SJSA1 (cell line): ENCODE data around the gene LEFTY1. TPM values are rescaled to one million over a fixed set of nuclear protein-coding genes. Genes with fewer than 3 reads are reported as not detected.
"Not testable (repeated sequence)": the region's sequence is repeated elsewhere in the genome, so short reads cannot be mapped to it uniquely, and the experiment has no call there.

Experiments used
- DNase-seq, 2 experiments: peaks; one replicate each; pipeline ENCODE4 v3.0.0-alpha.2; 2015 to 2020; ENCODE audit warnings: low spot score in 2 of 2, low read depth in 1 of 2
- H3K27ac ChIP-seq: fragments of 250-450 bp; sonication (Bioruptor Pico); 2 replicates; pipeline ENCODE4 v1.5.1; 2020; ENCODE audit warnings: mild to moderate bottlenecking, moderate library complexity
- H3K27me3 ChIP-seq: fragments of 250-450 bp; sonication (Bioruptor Pico); replicated peaks from 2 replicates; pipeline ENCODE4 v1.5.1; 2020; ENCODE audit warnings: mild to moderate bottlenecking, moderate library complexity
- H3K36me3 ChIP-seq: fragments of 250-450 bp; sonication (Bioruptor Pico); 2 replicates; pipeline ENCODE4 v1.5.1; 2020; ENCODE audit warnings: mild to moderate bottlenecking
- H3K4me1 ChIP-seq: fragments of 250-450 bp; sonication (Bioruptor Pico); replicated peaks from 2 replicates; pipeline ENCODE4 v1.6.1; 2021; ENCODE audit warnings: mild to moderate bottlenecking
- H3K4me3 ChIP-seq: fragments of 250-450 bp; sonication (Bioruptor Pico); 2 replicates; pipeline ENCODE4 v1.5.1; 2020; ENCODE audit warnings: mild to moderate bottlenecking
- H3K9me3 ChIP-seq: fragments of 250-450 bp; sonication (Bioruptor Pico); replicated peaks from 2 replicates; pipeline ENCODE4 v1.5.1; 2020; ENCODE audit warnings: mild to moderate bottlenecking
- total RNA-seq: library from RNA; depleted of rRNA; stranded (reverse); fragments of >200 nt; shearing (Covaris generic); gene quantifications from 2 replicates; pipeline ENCODE4 v1.2.3, GENCODE V29; 2014; rRNA removed

LEFTY1 gene
- total RNA-seq, result not detected in 2 replicates

- Histone ChIP-seq H3K36me3 (no peaks in the 10 kb centered on the region), H3K27ac (no peak within 1 kb of the TSS), H3K4me3 (no peak within 1 kb of the TSS), H3K9me3 (no peaks in the 10 kb centered on the region), H3K4me1 (no peaks in the 10 kb centered on the region), H3K27me3 (no peaks in the 10 kb centered on the region)
- no peak for DNase-seq
Observed at GRCh38 chr1:225888898-225889601, at the start of gene LEFTY1. LEFTY1 (minus strand) TSS chr1:225889146; CDS start chr1:225889066, 80 bp downstream.

GRCh38 chr1:225937048-225937968 is 48.4 kb upstream of the LEFTY1 start:
- Histone ChIP-seq H3K9me3 (no peaks in the 10 kb centered on the region), H3K4me1 (peaks cover 4% of the 10 kb centered on the region; the same call in 1 of the 2 replicates), H3K36me3 (no peaks in the 10 kb centered on the region), H3K4me3 (no peak overlapping the region), H3K27me3 (no peaks in the 10 kb centered on the region), H3K27ac (no peak overlapping the region)
- no peak for DNase-seq

- no peak overlapping the region for H3K27ac ChIP-seq
- no peak for DNase-seq
- no peaks in the 10 kb centered on the region for H3K27me3 ChIP-seq
- H3K4me3 ChIP-seq, result no peak overlapping the region
- peaks cover 4% of the 10 kb centered on the region; the same call in 1 of the 2 replicates for H3K4me1 ChIP-seq
- no peaks in the 10 kb centered on the region for H3K36me3 ChIP-seq
- H3K9me3 ChIP-seq, result no peaks in the 10 kb centered on the region
Observed at GRCh38 chr1:225936523-225936922, 47.6 kb upstream of the LEFTY1 start.

- H3K36me3 ChIP-seq, DNase-seq: not testable (repeated sequence)
Observed at GRCh38 chr1:225936086-225936485, 47.1 kb upstream of the LEFTY1 start.

GRCh38 chr1:225934711-225935110 is 45.8 kb upstream of the LEFTY1 start:
- Histone ChIP-seq H3K4me3 (no peak overlapping the region), H3K36me3 (no peaks in the 10 kb centered on the region), H3K27me3 (no peaks in the 10 kb centered on the region), H3K9me3 (no peaks in the 10 kb centered on the region), H3K27ac (no peak overlapping the region), H3K4me1 (peaks cover 4% of the 10 kb centered on the region; the same call in 1 of the 2 replicates)
- DNase-seq, result peak; percentile 68

More at GRCh38 chr1:225936086-225936485, 47.1 kb upstream of the LEFTY1 start:
- H3K27ac ChIP-seq, H3K4me1 ChIP-seq, H3K4me3 ChIP-seq, H3K9me3 ChIP-seq, H3K27me3 ChIP-seq: not testable (repeated sequence)

- Histone ChIP-seq H3K27me3 (no peaks in the 10 kb centered on the region), H3K4me3 (no peak overlapping the region), H3K27ac (no peak overlapping the region), H3K9me3 (no peaks in the 10 kb centered on the region), H3K36me3 (no peaks in the 10 kb centered on the region), H3K4me1 (peaks cover 4% of the 10 kb centered on the region; the same call in 1 of the 2 replicates)
- DNase-seq, result no peak
Observed at GRCh38 chr1:225933072-225933471, 44.1 kb upstream of the LEFTY1 start.

GRCh38 chr1:225931270-225932136 is 42.6 kb upstream of the LEFTY1 start:
- Histone ChIP-seq H3K36me3 (no peaks in the 10 kb centered on the region), H3K27me3 (no peaks in the 10 kb centered on the region), H3K27ac (no peak overlapping the region), H3K4me1 (peaks cover 4% of the 10 kb centered on the region; the same call in 1 of the 2 replicates), H3K4me3 (no peak overlapping the region), H3K9me3 (no peaks in the 10 kb centered on the region)
- no peak for DNase-seq

GRCh38 chr1:225930566-225930965 is 41.6 kb upstream of the LEFTY1 start:
- Histone ChIP-seq H3K36me3 (no peaks in the 10 kb centered on the region), H3K9me3 (no peaks in the 10 kb centered on the region), H3K27ac (no peak overlapping the region), H3K4me1 (peaks cover 4% of the 10 kb centered on the region; the same call in 1 of the 2 replicates), H3K27me3 (no peaks in the 10 kb centered on the region), H3K4me3 (no peak overlapping the region)
- no peak for DNase-seq

GRCh38 chr1:225929462-225929861 is 40.5 kb upstream of the LEFTY1 start:
- not testable (repeated sequence) for H3K4me3 ChIP-seq, H3K27ac ChIP-seq, H3K27me3 ChIP-seq, DNase-seq, H3K4me1 ChIP-seq, H3K9me3 ChIP-seq, H3K36me3 ChIP-seq

GRCh38 chr1:225928186-225929175 is 39.5 kb upstream of the LEFTY1 start:
- Histone ChIP-seq H3K36me3 (peaks cover 6% of the 10 kb centered on the region), H3K27me3 (no peaks in the 10 kb centered on the region), H3K4me1 (peaks cover 6% of the 10 kb centered on the region), H3K9me3 (no peaks in the 10 kb centered on the region), H3K27ac (no peak overlapping the region), H3K4me3 (no peak overlapping the region)
- no peak for DNase-seq

GRCh38 chr1:225926551-225927113 is 37.7 kb upstream of the LEFTY1 start:
- no peak for DNase-seq
- Histone ChIP-seq H3K27ac (no peak overlapping the region), H3K4me1 (peaks cover 18% of the 10 kb centered on the region), H3K9me3 (no peaks in the 10 kb centered on the region), H3K4me3 (no peak overlapping the region), H3K36me3 (peaks cover 22% of the 10 kb centered on the region), H3K27me3 (no peaks in the 10 kb centered on the region)
